ENCODE data around the gene XPO5. TPM values are rescaled to one million over a fixed set of nuclear protein-coding genes. Genes with fewer than 3 reads are reported as not detected.
A peak's percentile ranks its signal among the peaks of the same experiment; 100 is the strongest.
"Not testable (repeated sequence)": the region's sequence is repeated elsewhere in the genome, so short reads cannot be mapped to it uniquely, and the experiment has no call there.

XPO5 gene
- polyA plus RNA-seq, 1 experiment = 31.5 TPM

DNA sequence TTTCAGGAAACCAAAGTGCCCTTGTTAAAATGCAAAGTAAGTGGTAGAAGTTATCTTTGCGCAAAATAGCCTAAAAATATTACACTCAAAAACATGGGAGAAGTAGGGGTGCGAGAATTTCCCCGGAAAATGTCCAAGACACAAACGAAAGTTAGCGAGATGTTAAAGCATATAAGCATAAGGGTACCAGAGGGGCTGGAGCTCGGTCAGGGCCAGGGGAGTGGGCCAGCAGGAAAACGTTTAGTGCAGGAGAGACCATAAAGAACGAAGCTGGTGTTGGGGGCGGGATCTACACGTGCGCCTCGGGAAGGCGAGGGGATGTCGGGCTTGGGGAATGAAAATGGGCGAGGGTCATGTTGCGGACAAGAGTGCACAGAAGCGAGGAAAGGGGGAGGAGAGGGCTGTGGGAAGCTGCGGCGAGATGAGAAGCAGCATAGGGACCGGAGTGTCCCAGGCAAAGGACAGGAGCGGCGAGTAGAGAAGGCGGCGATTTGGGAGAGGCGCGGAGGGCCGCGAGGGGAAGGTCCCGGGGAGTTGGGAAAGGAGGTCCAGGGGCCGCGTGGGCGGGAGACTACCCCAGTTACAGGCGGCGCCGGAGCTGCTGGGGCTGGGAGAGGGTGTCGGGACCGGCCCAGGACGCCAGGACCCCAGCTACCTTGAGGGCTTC is 600 bp downstream of the XPO5 start:
- ChIA-PET CTCF (interaction anchor here (0.5 to 0.6 kb wide), 2 partner anchors 366 to 646 kb away, joined by 4 to 14 read pairs; no protein-coding TSS in a partner anchor), POLR2A (interaction anchor here (0.8 to 1.6 kb wide), 6 partner anchors 10 to 671 kb away, joined by 3 to 11 read pairs (median 6); partner anchors contain the start of genes GTPBP2, HSP90AB1, POLR1C and YIPF3)
- H3K9me3 ChIP-seq (ENCODE audit: control insufficient read depth, insufficient read depth, low read length) = no peaks in the 10 kb centered on the region; the same call in 1 of the 2 replicates
- peak overlapping the region; percentile 31 for H3K27ac ChIP-seq (ENCODE audit: low read depth, low read length)
- peak overlapping the region; percentile 99 for H3K4me3 ChIP-seq (ENCODE audit: low read depth, low read length)
- DNase-seq (ENCODE audit: low read depth, low spot score) = no peak
- TF ChIP-seq, protein P1, sequence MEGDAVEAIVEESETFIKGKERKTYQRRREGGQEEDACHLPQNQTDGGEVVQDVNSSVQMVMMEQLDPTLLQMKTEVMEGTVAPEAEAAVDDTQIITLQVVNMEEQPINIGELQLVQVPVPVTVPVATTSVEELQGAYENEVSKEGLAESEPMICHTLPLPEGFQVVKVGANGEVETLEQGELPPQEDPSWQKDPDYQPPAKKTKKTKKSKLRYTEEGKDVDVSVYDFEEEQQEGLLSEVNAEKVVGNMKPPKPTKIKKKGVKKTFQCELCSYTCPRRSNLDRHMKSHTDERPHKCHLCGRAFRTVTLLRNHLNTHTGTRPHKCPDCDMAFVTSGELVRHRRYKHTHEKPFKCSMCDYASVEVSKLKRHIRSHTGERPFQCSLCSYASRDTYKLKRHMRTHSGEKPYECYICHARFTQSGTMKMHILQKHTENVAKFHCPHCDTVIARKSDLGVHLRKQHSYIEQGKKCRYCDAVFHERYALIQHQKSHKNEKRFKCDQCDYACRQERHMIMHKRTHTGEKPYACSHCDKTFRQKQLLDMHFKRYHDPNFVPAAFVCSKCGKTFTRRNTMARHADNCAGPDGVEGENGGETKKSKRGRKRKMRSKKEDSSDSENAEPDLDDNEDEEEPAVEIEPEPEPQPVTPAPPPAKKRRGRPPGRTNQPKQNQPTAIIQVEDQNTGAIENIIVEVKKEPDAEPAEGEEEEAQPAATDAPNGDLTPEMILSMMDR (IDR thresholded peaks at IDR 0.05; ENCODE audit: low read depth, low read length) = no peak
- H3K27me3 ChIP-seq (ENCODE audit: control insufficient read depth, insufficient read depth, low read length) = no peaks in the 10 kb centered on the region

DNA sequence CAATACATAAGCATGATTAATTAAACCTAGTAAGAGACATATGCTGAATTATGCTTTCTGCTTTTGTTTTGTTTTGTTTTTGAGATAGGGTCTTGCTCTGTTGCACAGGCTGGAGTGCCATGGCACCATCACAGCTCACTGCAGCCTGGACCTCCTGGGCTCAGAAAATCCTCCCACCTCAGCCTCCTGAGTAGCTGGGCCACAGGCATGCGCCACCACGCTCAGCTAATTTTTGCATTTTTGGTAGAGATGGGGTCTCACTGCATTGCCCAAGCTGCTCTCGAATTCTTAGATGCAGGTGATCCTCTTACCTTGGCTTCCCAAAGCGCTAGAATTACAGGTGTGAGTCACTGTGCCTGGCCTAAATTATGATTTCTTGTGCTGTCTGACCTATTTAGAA is 3.8 kb downstream of the XPO5 start:
- DNase-seq (ENCODE audit: low read depth, low spot score) = no peak
- Histone ChIP-seq H3K27me3 (ENCODE audit: control insufficient read depth, insufficient read depth, low read length) (no peaks in the 10 kb centered on the region), H3K4me3 (ENCODE audit: low read depth, low read length) (no peak overlapping the region), H3K27ac (ENCODE audit: low read depth, low read length) (no peak overlapping the region), H3K9me3 (ENCODE audit: control insufficient read depth, insufficient read depth, low read length) (no peaks in the 10 kb centered on the region; the same call in 1 of the 2 replicates)
- CTCF ChIA-PET = interaction anchor here (1.0 kb wide), 1 partner anchor 507 kb away, joined by 3 read pairs; no protein-coding TSS in a partner anchor
- TF ChIP-seq, protein P1 (IDR thresholded peaks at IDR 0.05; ENCODE audit: low read depth, low read length) = no peak
- POLR2A ChIA-PET = no interaction called here

DNA sequence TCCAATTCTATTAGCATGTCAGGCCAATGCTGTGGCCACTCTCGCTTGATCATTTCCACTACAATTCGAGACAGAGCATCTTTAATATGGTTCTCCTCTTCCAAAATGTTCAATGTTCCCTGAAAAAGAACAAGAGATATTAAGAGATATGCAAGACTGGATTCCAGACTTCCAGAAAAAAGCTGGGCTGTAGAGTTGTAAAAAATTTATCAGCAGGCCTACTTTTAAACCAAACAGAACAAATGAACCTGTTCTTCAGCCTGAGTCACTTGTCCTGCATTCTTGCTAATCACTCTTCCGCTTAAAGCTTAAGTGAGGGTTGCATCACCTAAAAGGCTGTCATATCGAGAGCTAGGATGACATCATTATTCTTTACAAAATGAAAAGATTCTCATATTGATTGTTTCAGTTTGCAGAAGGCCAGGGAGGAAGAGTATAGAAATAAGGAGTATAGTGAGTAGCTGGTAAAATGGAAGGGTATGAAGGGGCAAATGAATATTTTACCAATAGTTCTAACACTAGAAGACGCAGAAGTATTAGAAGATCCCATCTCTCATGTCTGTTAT is 4.9 kb downstream of the XPO5 start:
- TF ChIP-seq, protein P1 (IDR thresholded peaks at IDR 0.05; ENCODE audit: low read depth, low read length) = no peak
- no peaks in the 10 kb centered on the region; the same call in 1 of the 2 replicates for H3K9me3 ChIP-seq (ENCODE audit: control insufficient read depth, insufficient read depth, low read length)
- no peak for DNase-seq (ENCODE audit: low read depth, low spot score)
- CTCF ChIA-PET = interaction anchor here (0.5 to 1.0 kb wide), 2 partner anchors 14 to 508 kb away, joined by 3 read pairs; no protein-coding TSS in a partner anchor
- H3K27me3 ChIP-seq (ENCODE audit: control insufficient read depth, insufficient read depth, low read length) = no peaks in the 10 kb centered on the region
- no peak overlapping the region for H3K27ac ChIP-seq (ENCODE audit: low read depth, low read length)
- POLR2A ChIA-PET = interaction anchor here (0.7 to 0.8 kb wide), 2 partner anchors 8 to 419 kb away, joined by 3 to 4 read pairs; no protein-coding TSS in a partner anchor
- H3K4me3 ChIP-seq (ENCODE audit: low read depth, low read length) = no peak overlapping the region

DNA sequence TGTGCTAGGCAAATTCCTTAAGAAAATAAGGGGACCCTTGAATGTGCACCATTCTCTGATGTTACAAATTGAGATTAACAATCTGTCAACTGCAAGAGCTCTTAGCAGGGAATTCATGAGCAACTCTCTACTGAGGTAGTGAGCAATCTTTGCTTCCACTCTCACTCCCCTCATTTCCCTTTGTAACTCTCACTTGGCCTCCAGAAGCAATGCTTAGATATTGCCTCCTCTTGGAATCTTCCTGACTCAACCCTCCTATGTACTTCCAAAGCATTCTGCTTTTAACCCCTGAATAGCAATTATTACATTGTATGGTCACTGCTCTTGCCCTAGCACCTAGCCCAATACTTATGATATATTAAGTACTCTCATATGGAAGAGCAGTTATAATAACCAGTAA is 16.5 kb downstream of the XPO5 start:
- Histone ChIP-seq H3K27ac (ENCODE audit: low read depth, low read length) (no peak overlapping the region), H3K27me3 (ENCODE audit: control insufficient read depth, insufficient read depth, low read length) (no peaks in the 10 kb centered on the region), H3K9me3 (ENCODE audit: control insufficient read depth, insufficient read depth, low read length) (no peaks in the 10 kb centered on the region), H3K4me3 (ENCODE audit: low read depth, low read length) (no peak overlapping the region)
- ChIA-PET POLR2A (no interaction called here), CTCF (no interaction called here)
- no peak for DNase-seq (ENCODE audit: low read depth, low spot score)
- TF ChIP-seq, protein P1 (IDR thresholded peaks at IDR 0.05; ENCODE audit: low read depth, low read length) = no peak

GRCh38 chr6:43557620-43558019 is 18.2 kb downstream of the XPO5 start:
- DNase-seq (ENCODE audit: low read depth, low spot score); POLR2A ChIA-PET: not testable (repeated sequence)

More at GRCh38 chr6:43557620-43558019, 18.2 kb downstream of the XPO5 start:
- not testable (repeated sequence) for H3K27me3 ChIP-seq (ENCODE audit: control insufficient read depth, insufficient read depth, low read length); H3K9me3 ChIP-seq (ENCODE audit: control insufficient read depth, insufficient read depth, low read length); H3K27ac ChIP-seq (ENCODE audit: low read depth, low read length); H3K4me3 ChIP-seq (ENCODE audit: low read depth, low read length)
- CTCF ChIA-PET = interaction anchor here (0.6 kb wide), 1 partner anchor 269 kb away, joined by 3 read pairs; no protein-coding TSS in a partner anchor
